H1 (cell line): ENCODE data around the gene PPBP. TPM values are rescaled to one million over a fixed set of nuclear protein-coding genes. Genes with fewer than 3 reads are reported as not detected.
"Not testable (repeated sequence)": the region's sequence is repeated elsewhere in the genome, so short reads cannot be mapped to it uniquely, and the experiment has no call there.

Experiments
- CTCF ChIA-PET: fragments of 300-600 bp; sonication (Branson Sonifier 250); formaldehyde crosslinking; loops from one replicate; lab custom pipeline; 2021; ENCODE audit not compliant: partially characterized antibody; lab: Charles Lee
- POLR2A ChIA-PET: fragments of 300-600 bp; sonication (Branson Sonifier 250); formaldehyde crosslinking; loops from one replicate; lab custom pipeline; 2021; ENCODE audit warnings: inconsistent platforms; ENCODE audit not compliant: partially characterized antibody; lab: Charles Lee
- DNase-seq, 2 experiments: peaks; one replicate each; pipeline versions ENCODE4 v3.0.0 to v3.0.0-alpha.2; 2010 to 2022; ENCODE audit warnings: low spot score in 2 of 2, low read depth in 1 of 2, mixed read lengths in 1 of 2
- FAIRE-seq: peaks from 2 replicates; lab custom pipeline; 2011; peaks lifted over from hg19 to GRCh38; lab: Jason Lieb, UNC
- H2AFZ ChIP-seq: 2 replicates; pipeline ENCODE4 v1.8.1; 2012; ENCODE audit warnings: low read length, inconsistent platforms
- H2AK5ac ChIP-seq: 2 replicates; pipeline ENCODE4 v1.6.1; 2013; ENCODE audit warnings: low read depth, low read length
- H2BK120ac ChIP-seq: replicated peaks from 2 replicates; pipeline ENCODE3; 2013; ENCODE audit warnings: low read depth, low read length, inconsistent platforms
- H2BK12ac ChIP-seq: 2 replicates; pipeline ENCODE4 v1.6.1; 2013; ENCODE audit warnings: low read depth, low read length
- H2BK15ac ChIP-seq: 2 replicates; pipeline ENCODE4 v1.6.1; 2013; ENCODE audit warnings: low read length
- H2BK20ac ChIP-seq: 2 replicates; pipeline ENCODE4 v1.6.1; 2013; ENCODE audit warnings: low read length
- H2BK5ac ChIP-seq: 2 replicates; pipeline ENCODE4 v1.6.1; 2013; ENCODE audit warnings: low read depth, low read length
- H3K14ac ChIP-seq: 2 replicates; pipeline ENCODE4 v1.6.1; 2013; ENCODE audit warnings: inconsistent platforms; ENCODE audit not compliant: insufficient read length
- H3K18ac ChIP-seq: 2 replicates; pipeline ENCODE4 v1.6.1; 2013; ENCODE audit warnings: low read length; ENCODE audit errors: extremely low read depth
- H3K23ac ChIP-seq: 2 replicates; pipeline ENCODE4 v1.6.1; 2013; ENCODE audit warnings: inconsistent platforms; ENCODE audit not compliant: insufficient read length
- H3K23me2 ChIP-seq: 2 replicates; pipeline ENCODE4 v1.6.1; 2013; ENCODE audit warnings: low read depth, low read length
- H3K27ac ChIP-seq: 2 replicates; pipeline ENCODE4 v1.6.1; 2011; ENCODE audit warnings: low read depth, low read length, inconsistent platforms
- H3K27me3 ChIP-seq, 4 experiments: replicated peaks in 1 of 4; 1 replicate in 1 of 4; 2 replicates in 3 of 4; pipeline versions ENCODE4 v1.6.1 to v1.8.1; 2011 to 2013; ENCODE audit warnings: low read length in 3 of 4, mild to moderate bottlenecking in 3 of 4, inconsistent platforms in 2 of 4, mixed read lengths in 2 of 4, moderate library complexity in 1 of 4; ENCODE audit not compliant: control insufficient read depth in 3 of 4, insufficient read depth in 3 of 4; ENCODE audit errors: extremely low read depth in 1 of 4
- H3K36me3 ChIP-seq, 4 experiments: 2 replicates each; pipeline versions ENCODE4 v1.6.1 to v1.8.1; 2011 to 2013; ENCODE audit warnings: mild to moderate bottlenecking in 4 of 4, low read length in 3 of 4, moderate library complexity in 2 of 4, control low read depth in 1 of 4, inconsistent platforms in 1 of 4; ENCODE audit not compliant: insufficient read depth in 4 of 4, control insufficient read depth in 2 of 4
- H3K4ac ChIP-seq: replicated peaks from 2 replicates; pipeline ENCODE3; 2013; ENCODE audit warnings: low read length, low read depth, mixed read lengths, inconsistent platforms; ENCODE audit not compliant: insufficient read length
- H3K4me1 ChIP-seq, 4 experiments: replicated peaks in 1 of 4; 1 replicate in 1 of 4; 2 replicates in 3 of 4; pipeline versions ENCODE4 v1.6.1 to v1.8.1; 2011 to 2013; ENCODE audit warnings: low read length in 3 of 4, inconsistent platforms in 2 of 4, mixed read lengths in 1 of 4; ENCODE audit not compliant: insufficient read depth in 4 of 4, control insufficient read depth in 3 of 4
- H3K4me2 ChIP-seq, 2 experiments: 2 replicates each; pipeline versions ENCODE4 v1.6.1 to v1.8.1; 2011 to 2013; ENCODE audit warnings: low read depth in 2 of 2, low read length in 2 of 2, control low read depth in 1 of 2, inconsistent platforms in 1 of 2, mild to moderate bottlenecking in 1 of 2; ENCODE audit not compliant: insufficient read depth in 1 of 2
- H3K4me3 ChIP-seq, 4 experiments: fragments of 200-600, 300-600 bp in 1 of 4; sonication (generic), shearing (Covaris generic), sonication (Bioruptor Twin) in 1 of 4; 2 replicates each; pipeline versions ENCODE4 v1.5.1 to v1.8.1; 2011 to 2016; ENCODE audit warnings: low read length in 4 of 4, low read depth in 3 of 4, control low read depth in 2 of 4, inconsistent platforms in 2 of 4, mild to moderate bottlenecking in 2 of 4, mixed read lengths in 1 of 4, moderate library complexity in 1 of 4; ENCODE audit not compliant: insufficient read depth in 2 of 4; ENCODE audit errors: extremely low read depth in 1 of 4
- H3K56ac ChIP-seq: replicated peaks from 2 replicates; pipeline ENCODE3; 2013; ENCODE audit warnings: low read depth, mild to moderate bottlenecking, mixed read lengths, low read length, inconsistent platforms; ENCODE audit not compliant: insufficient read length
- H3K79me1 ChIP-seq: 2 replicates; pipeline ENCODE4 v1.6.1; 2013; ENCODE audit warnings: low read depth, low read length, control low read depth
- H3K79me2 ChIP-seq, 2 experiments: 2 replicates each; pipeline versions ENCODE4 v1.6.1 to v1.8.1; 2012 to 2013; ENCODE audit warnings: low read length in 2 of 2, mild to moderate bottlenecking in 2 of 2, inconsistent platforms in 1 of 2; ENCODE audit not compliant: insufficient read depth in 2 of 2, control insufficient read depth in 1 of 2
- H3K9ac ChIP-seq, 4 experiments: replicated peaks in 1 of 4; 1 replicate in 1 of 4; 2 replicates in 3 of 4; pipeline versions ENCODE4 v1.6.1 to v1.8.1; 2011 to 2013; ENCODE audit warnings: low read depth in 3 of 4, low read length in 3 of 4, control low read depth in 2 of 4, mild to moderate bottlenecking in 2 of 4, moderate library complexity in 2 of 4, inconsistent platforms in 1 of 4; ENCODE audit errors: extremely low read depth in 1 of 4
- H3K9me3 ChIP-seq, 2 experiments: 2 replicates each; pipeline versions ENCODE4 v1.6.1 to v1.8.1; 2012 to 2013; ENCODE audit warnings: mild to moderate bottlenecking in 2 of 2, moderate library complexity in 2 of 2, control low read depth in 1 of 2, inconsistent platforms in 1 of 2, low read depth in 1 of 2, low read length in 1 of 2, mixed read lengths in 1 of 2; ENCODE audit not compliant: insufficient read depth in 2 of 2
- H4K20me1 ChIP-seq, 2 experiments: replicated peaks in 1 of 2; 2 replicates each; pipeline versions ENCODE3 to v1.8.1; 2011 to 2013; ENCODE audit warnings: inconsistent platforms in 2 of 2, low read length in 2 of 2, mild to moderate bottlenecking in 1 of 2; ENCODE audit not compliant: insufficient read depth in 2 of 2, control insufficient read depth in 1 of 2
- H4K5ac ChIP-seq: 2 replicates; pipeline ENCODE4 v1.6.1; 2013; ENCODE audit warnings: low read length, low read depth, mixed read lengths, inconsistent platforms; ENCODE audit not compliant: insufficient read length
- H4K8ac ChIP-seq: 2 replicates; pipeline ENCODE4 v1.8.0; 2013; ENCODE audit warnings: mild to moderate bottlenecking, moderate library complexity, low read length, inconsistent platforms; ENCODE audit not compliant: insufficient read depth; ENCODE audit errors: extremely low read depth
- H4K91ac ChIP-seq: replicated peaks from 2 replicates; pipeline ENCODE3; 2013; ENCODE audit warnings: low read length, mixed read lengths, inconsistent platforms; ENCODE audit not compliant: insufficient read length
- WGBS, 2 experiments: shearing (Covaris generic) in 1 of 2; methylation state at CpG; one replicate each; pipeline versions ENCODE4 v1.1.6 to v1.1.7; 2013 to 2015; ENCODE audit warnings: low lambda C conversion rate in 2 of 2, mixed read lengths in 2 of 2, inconsistent platforms in 1 of 2, low coverage in 1 of 2, missing lambda C conversion rate in 1 of 2; ENCODE audit not compliant: insufficient replicate concordance in 2 of 2, insufficient coverage in 1 of 2, insufficient read length in 1 of 2; ENCODE audit errors: extremely low coverage in 1 of 2, missing lambda C conversion rate in 1 of 2; 5-methylcytosine and 5-hydroxymethylcytosine counted together
- polyA plus RNA-seq, 7 experiments: library from polyadenylated mRNA; depleted of rRNA in 3 of 7; stranded (reverse) in 5 of 7; unstranded in 2 of 7; fragments of >200 nt in 5 of 7; fragments of 200-250 nt in 2 of 7; gene quantifications; 1 replicate in 5 of 7; 2 replicates in 1 of 7; 4 replicates in 1 of 7; pipeline versions ENCODE4 v1.2.1 to v1.2.3, GENCODE V29; 2011 to 2013; ENCODE audit warnings: missing spikeins in 2 of 7, mixed read lengths in 2 of 7
- total RNA-seq: library from RNA; stranded (reverse); fragmentation: NEBNext Ultra II Directional; extraction: Animal tissue kit (Norgen Biotek cat#: 25700); gene quantifications from 2 replicates; pipeline ENCODE4 v1.2.1, GENCODE V29; 2021

The PPBP gene
- total and polyA plus RNA-seq, 2 of the 8 experiments (the other 6 are each of a cell fraction or from before 2014, with no cell fraction given), result 0.18 to 0.43 TPM

GRCh38 chr4:73959041-73959440 is 28.9 kb downstream of the PPBP start:
- H3K4me2 ChIP-seq, H2AFZ ChIP-seq, H4K5ac ChIP-seq, H3K18ac ChIP-seq, FAIRE-seq, H2BK120ac ChIP-seq, H4K8ac ChIP-seq, H3K27me3 ChIP-seq, H3K23ac ChIP-seq, H2BK20ac ChIP-seq, H3K4ac ChIP-seq, H3K4me3 ChIP-seq, H4K20me1 ChIP-seq, H3K79me2 ChIP-seq, H2BK5ac ChIP-seq, H3K56ac ChIP-seq, H4K91ac ChIP-seq, H2BK15ac ChIP-seq, DNase-seq, H3K4me1 ChIP-seq, POLR2A ChIA-PET, H2BK12ac ChIP-seq, H3K23me2 ChIP-seq, H3K36me3 ChIP-seq, H2AK5ac ChIP-seq, H3K14ac ChIP-seq, H3K79me1 ChIP-seq, H3K27ac ChIP-seq, H3K9ac ChIP-seq, CTCF ChIA-PET: not testable (repeated sequence)
- WGBS, 2 experiments, result 81% methylated on average over 1 of the region's 1 CpG; no CpG with 5 or more reads in 1 of the 2 experiments
- H3K9me3 ChIP-seq, result peaks cover 15 to 17% of the 10 kb centered on the region in 2 experiments
